Measurements from ENCODE around the gene OSBPL7.

Gene OSBPL7

GRCh38 chr17:47816111-47816735 is 5.4 kb downstream of the OSBPL7 start:
- no peak for TF ChIP-seq CTCF (IDR thresholded peaks at IDR 0.05)
- Histone ChIP-seq H3K27ac (no peak overlapping the region), H3K4me3 (no peak overlapping the region)
- DNase-seq (ENCODE audit: low spot score), result no peak

GRCh38 chr17:47815106-47815918 is 6.3 kb downstream of the OSBPL7 start:
- TF ChIP-seq CTCF (IDR thresholded peaks at IDR 0.05), result no peak
- no peak overlapping the region for H3K27ac ChIP-seq
- DNase-seq (ENCODE audit: low spot score), result no peak

GRCh38 chr17:47813512-47814031 is 8.0 kb downstream of the OSBPL7 start:
- no peak overlapping the region for H3K27ac ChIP-seq
- DNase-seq (ENCODE audit: low spot score), result no peak
- no peak overlapping the region for H3K4me3 ChIP-seq
- no peak for TF ChIP-seq CTCF (IDR thresholded peaks at IDR 0.05)

More at GRCh38 chr17:47815106-47815918, 6.3 kb downstream of the OSBPL7 start:
- no peak overlapping the region for H3K4me3 ChIP-seq

GRCh38 chr17:47813077-47813476 is 8.5 kb downstream of the OSBPL7 start:
- Histone ChIP-seq H3K4me3 (no peak overlapping the region), H3K27ac (no peak overlapping the region)
- TF ChIP-seq CTCF (IDR thresholded peaks at IDR 0.05), result no peak
- DNase-seq (ENCODE audit: low spot score), result no peak

- no peak for DNase-seq (ENCODE audit: low spot score)
- no peak overlapping the region for H3K4me3 ChIP-seq
- TF ChIP-seq CTCF (IDR thresholded peaks at IDR 0.05), result no peak
- no peak overlapping the region for H3K27ac ChIP-seq
These were observed 9.3 kb downstream of the OSBPL7 start for GRCh38 chr17:47812146-47812920.

GRCh38 chr17:47811709-47812108 is 9.9 kb downstream of the OSBPL7 start:
- no peak for DNase-seq (ENCODE audit: low spot score)
- Histone ChIP-seq H3K4me3 (no peak overlapping the region), H3K27ac (no peak overlapping the region)
- no peak for TF ChIP-seq CTCF (IDR thresholded peaks at IDR 0.05)

Measured in coronary artery (tissue), 2 donors.